Head of caudate nucleus (tissue), 42 donors: Measurements from ENCODE around the gene CDC42EP5.

ENCODE experiments used
- DNase-seq, 42 donors: peaks; one replicate each; pipeline versions ENCODE4 v3.0.0 to v3.0.0-alpha.2; 2020 to 2021; ENCODE audit warnings: mixed read lengths in 7 of 42
- intact Hi-C: fragments of 100-400 bp; cut with DNase I; formaldehyde crosslinking; loops from one replicate; pipeline ENCODE4 v1.15.0; 2022

Gene CDC42EP5

DNA sequence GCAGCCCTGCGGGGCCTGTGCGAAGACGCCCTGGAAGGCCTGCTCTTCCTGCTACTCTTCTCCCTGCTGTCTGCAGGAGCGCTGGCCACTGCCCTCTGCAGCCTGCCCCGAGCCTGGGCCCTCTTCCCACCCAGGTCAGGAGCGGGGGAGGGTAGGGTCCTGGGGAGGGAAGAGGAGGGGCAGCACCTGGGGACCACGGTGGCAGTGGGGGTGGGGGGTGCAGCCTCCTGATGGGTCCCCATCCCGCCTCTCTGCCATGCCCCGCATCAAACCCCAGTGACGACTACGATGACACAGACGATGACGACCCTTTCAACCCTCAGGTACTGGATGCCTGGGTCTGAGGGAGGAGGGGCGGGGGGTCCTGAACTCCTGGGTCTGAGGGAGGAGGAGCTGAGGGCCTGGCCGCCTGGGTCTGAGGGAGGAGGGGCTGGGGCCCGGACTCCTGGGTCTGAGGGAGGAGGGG lies 37.5 kb downstream of the CDC42EP5 start:
- intact Hi-C loops = no loop called here

DNA sequence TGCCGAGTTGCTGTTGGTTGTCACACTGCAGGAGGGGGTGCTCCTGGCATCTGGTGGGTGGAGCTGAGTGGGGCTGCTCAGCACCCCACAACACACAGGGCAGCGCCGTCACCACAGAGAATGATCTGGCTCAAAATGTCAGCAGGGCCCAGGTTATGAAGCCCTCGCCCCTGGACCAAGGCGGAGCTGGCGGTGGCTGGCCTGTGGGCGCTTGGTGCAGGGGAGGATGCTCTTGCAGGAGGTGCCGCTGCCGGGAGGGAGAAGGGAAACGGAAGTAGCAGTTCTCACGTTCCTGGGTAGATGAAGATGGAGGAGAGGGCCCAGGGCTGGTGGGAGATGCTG lies 38.3 kb downstream of the CDC42EP5 start:
- DNase-seq = peak in 16 of 42 donors; percentile 42 to 69 (median 56)
- intact Hi-C loops = no loop called here

More for the DNA sequence above, 37.5 kb downstream of the CDC42EP5 start:
- peak in 5 of 42 donors; percentile 18 to 55 (median 32) for DNase-seq

DNA sequence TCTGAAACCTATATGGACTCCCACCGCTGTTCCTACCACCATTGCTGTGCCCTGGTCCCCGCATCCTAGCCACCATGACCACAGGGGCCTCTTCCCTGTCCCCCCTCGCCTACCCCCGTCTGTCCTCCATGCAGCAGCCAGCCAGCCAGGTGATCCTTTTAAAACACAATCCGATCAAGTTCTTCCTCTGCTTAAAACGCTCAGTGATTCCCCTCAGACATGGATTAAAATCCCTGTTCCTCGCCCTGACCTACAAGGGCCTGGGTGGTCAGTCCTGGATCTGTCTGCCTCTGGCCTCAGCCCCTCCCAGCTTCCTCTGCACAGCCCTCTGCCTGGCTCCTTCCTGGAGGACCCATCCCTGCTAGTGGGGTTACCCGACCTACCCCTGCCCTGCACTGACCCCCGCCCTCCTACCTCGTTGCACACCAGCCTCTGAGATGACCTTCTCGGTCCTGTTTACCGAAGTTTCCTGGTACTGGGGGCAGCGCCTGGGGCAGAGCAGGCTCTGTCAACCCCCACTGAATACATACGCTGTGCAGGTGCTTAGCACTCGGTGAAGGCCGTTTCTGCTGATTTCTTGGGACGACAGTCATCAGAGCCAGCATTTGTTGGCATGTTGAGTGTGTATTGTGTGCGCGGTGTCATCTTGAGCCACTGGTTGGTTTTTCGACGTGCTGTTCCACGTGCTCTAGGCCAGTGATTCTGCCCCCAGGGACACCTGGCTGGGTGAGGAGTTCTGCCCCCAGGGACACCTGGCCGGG lies 38.8 kb downstream of the CDC42EP5 start:
- peak in 14 of 42 donors; percentile 30 to 74 (median 51) for DNase-seq
- intact Hi-C loops = no loop called here

GRCh38 chr19:54433697-54434096 lies 39.4 kb downstream of the CDC42EP5 start:
- DNase-seq = peak in 3 of 42 donors; percentile 13 to 47 (median 42)
- intact Hi-C loops = no loop called here

DNA sequence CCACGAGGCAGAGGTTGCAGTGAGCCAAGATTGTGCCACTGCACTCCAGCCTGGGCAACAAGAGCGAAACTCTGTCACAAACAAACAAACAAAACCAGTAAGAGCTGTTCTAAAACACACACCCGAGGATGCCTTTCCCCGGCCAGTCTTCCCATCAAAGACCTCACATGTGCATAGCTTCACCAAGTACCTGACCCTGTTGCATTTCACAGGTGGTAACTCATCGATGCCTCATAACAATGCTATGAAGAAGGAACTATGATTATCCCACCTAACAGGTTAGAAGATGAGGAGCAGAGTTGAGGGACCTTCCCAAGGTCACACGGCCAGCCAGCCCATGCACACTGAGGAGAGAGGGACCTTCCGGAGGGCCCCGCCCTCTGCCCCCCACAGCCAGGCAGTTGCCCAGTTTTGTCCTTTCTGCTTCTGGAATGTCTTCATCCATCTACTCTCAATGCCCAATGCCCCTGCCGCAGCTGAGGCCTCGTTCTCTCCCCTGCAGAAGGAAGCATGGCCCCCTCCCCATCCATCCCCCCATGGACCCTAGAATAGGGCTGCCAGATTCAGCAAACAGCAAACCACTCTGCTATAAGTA lies 40.9 kb downstream of the CDC42EP5 start:
- DNase-seq = no peak
- intact Hi-C loops = no loop called here

DNA sequence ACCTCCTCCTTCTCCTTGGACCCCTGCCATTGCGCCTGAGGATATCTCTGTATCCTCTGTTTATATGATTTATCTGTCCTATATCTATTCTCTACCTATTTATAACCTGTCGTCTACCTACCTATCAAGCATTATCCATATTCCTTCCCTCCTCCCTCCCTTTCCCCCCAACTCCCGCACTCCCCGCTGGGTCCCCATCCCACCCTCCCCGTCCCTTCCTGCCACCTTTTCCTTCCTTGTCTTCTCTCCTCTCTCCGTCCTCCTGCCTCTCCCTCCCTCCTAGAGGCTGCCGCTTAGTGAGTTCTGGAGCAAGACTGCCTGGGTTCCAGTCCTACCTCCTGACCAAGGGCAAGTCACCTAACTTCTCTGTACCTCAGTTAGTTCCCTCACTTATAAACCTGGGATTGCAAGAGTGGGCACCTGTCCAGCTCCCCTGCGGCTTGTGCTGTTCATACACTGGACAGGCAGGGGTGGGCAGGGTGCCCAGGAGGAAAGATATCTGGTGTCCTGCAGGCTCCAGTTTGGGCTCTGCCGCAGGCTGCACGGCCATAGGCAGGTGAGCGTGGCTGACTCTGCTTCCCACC lies 41.7 kb downstream of the CDC42EP5 start:
- peak in 4 of 42 donors; percentile 25 to 53 (median 32) for DNase-seq
- intact Hi-C loops = no loop called here

DNA sequence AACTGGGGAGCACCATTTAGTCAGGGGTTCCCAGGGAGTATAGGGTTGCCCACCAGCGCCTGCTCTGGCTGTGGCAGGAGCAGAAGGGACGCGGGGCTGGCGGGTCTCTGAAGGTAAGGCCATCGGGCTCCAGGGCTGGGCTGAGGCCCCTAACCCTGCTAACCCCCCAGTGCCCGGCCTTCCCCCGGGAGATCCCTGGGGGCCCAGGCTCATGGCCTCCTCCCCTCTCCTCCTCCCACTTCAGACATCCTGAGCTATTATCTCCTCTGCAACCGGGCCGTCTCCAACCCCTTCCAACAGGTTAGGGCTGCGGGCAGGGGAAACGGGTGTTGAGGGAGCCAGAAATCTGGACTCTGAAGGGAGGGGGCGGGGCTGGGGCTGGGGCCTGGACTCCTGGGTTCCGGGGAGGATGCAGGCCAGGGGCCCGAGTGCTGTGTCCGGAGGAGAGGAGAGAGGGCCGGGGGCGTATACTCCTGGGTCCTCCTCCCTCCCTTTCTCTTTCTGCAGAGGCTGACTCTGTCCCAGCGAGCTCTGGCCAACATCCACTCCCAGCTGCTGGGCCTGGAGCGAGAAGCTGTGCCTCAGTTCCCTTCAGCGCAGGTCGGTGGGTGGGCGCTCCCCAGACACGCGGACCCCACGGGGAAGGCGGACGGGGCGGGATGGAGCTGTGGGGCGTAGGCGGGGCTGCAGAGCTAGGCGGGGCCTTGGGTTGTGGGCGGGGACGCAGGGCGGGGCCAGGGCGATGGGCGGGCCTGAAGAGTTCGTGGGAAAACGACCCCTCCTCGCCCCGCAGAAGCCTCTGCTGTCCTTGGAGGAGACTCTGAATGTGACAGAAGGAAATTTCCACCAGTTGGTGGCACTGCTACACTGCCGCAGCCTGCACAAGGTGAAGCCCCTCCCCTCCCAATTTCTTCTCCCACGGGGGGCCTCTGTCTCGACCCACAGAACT lies 42.5 kb downstream of the CDC42EP5 start:
- intact Hi-C loops = no loop called here
- DNase-seq = peak in 39 of 42 donors; percentile 54 to 87 (median 75)

DNA sequence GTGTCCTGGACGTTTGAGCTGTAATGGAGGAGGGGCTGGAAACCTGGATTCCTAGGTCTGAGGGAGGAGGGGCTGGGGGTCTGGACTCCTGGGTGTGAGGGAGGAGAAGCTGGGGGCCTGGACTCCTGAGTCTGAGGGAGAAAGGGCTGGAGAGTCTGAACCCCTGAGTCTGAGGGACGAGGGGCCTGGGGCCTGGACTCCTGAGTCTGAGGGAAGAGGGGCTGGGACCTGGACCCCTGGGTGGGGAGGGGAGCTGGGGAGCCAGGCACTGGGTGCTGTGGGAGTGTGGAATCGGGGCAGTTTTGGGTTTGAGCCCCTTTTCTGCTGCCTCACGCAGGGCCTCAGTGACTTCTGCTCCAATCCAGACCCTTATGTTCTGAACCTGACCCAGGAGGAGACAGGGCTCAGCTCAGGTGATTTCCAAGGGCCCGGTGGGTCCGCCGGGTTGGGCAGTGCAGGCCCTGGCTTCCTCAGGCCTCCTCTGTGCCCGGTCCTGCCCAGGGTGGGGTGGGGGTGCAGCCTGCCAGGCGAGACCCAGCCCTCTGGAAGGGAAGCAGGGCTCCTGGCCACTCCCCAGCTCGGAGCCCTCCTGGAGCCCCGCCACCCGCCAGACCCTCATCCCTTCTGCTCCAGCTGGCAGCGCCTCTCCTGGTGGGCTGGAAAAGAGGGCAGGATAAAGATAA lies 43.4 kb downstream of the CDC42EP5 start:
- intact Hi-C loops = no loop called here
- DNase-seq = no peak

GRCh38 chr19:54429176-54429495 lies 44.0 kb downstream of the CDC42EP5 start:
- no peak for DNase-seq
- intact Hi-C loops = no loop called here

DNA sequence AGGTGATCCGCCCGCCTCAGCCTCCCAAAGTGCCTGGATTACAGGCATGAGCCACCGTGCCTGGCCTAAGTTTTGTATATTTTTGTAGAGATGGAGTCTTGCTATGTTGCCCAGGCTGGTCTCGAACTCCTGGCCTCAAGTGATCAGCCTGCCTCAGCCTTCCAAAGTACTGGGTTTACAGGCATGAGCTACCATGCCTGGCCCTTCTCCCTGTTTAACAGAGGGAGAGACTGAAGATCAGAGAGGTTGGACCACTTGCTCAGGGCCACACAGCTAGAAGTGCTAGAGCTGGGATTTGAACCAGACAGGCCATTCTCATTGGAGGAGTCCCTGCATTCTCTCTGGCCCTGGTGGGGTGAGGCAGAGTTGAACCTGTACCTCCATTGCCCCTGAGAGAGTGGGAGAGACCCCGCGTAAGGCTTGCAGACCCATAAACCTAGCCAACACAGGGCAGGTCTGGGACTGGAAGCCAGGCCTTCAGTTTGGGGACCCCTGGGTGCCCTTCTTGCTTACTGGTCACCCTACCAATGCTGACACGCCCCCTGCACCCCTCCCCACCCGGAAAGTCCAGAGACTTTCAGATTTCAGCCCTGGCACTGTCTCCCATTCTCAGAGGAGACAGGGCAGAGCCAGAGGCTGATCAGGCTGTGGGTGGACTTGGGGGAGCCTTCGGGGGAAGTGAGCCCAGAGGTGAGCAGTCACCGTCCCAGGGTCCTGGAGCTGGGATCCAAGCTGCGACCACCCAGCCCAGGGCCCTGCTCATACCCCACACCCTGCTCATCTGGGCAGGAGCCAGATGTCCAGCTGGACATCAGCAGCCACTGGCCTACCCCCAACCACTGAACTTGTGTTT lies 44.5 kb downstream of the CDC42EP5 start:
- DNase-seq = no peak
- intact Hi-C loops = no loop called here

- no peak for DNase-seq
- intact Hi-C loops = no loop called here
Measured at GRCh38 chr19:54427586-54427985, 45.5 kb downstream of the CDC42EP5 start.

DNA sequence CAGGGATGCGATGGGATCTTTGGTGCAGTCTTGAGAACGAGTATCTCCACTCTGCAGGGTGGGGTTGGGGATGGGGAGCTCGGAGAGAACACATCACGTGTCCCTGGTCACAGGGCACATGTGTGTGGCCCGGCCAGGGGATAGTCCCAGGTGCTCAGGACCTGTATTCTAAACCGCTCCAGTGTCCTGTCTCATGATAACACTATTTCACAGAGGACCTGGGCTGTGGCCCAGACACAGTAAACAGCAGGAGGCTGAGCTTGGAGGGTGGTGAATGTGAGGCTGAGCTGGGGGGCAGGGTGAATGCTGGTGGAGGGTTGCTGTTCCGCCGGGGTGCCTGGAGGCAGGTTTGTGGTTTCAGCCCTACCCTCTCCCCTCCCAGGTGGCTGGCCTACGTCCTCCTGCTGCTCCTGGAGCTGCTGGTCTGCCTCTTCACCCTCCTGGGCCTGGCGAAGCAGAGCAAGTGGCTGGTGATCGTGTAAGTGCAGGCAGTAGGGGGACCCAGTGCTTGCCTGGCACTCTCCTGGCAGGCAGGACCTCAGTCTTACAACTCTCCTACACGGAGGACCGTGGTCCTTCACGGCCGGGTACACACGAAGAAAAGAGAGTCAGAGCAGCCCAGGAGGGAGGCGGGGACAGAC lies 46.7 kb downstream of the CDC42EP5 start:
- intact Hi-C loops = no loop called here
- DNase-seq = peak in 15 of 42 donors; percentile 15 to 78 (median 52)

DNA sequence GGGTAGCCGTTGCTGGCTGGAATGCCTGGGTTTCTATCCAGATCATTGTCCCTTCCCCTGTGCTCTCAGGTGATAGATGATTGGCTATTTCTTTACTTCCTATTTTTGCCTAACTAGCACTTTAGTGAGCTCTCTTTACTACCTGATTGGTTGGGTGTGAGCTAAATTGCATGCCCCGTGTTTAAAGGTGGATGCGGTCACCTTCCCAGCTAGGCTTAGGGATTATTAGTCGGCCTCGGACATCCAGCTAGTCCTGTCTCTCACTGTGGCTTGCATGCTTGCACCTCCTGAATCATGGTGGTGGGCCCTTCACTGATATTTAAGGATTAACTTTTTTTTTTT lies 47.7 kb downstream of the CDC42EP5 start:
- intact Hi-C loops = no loop called here
- DNase-seq = no peak

DNA sequence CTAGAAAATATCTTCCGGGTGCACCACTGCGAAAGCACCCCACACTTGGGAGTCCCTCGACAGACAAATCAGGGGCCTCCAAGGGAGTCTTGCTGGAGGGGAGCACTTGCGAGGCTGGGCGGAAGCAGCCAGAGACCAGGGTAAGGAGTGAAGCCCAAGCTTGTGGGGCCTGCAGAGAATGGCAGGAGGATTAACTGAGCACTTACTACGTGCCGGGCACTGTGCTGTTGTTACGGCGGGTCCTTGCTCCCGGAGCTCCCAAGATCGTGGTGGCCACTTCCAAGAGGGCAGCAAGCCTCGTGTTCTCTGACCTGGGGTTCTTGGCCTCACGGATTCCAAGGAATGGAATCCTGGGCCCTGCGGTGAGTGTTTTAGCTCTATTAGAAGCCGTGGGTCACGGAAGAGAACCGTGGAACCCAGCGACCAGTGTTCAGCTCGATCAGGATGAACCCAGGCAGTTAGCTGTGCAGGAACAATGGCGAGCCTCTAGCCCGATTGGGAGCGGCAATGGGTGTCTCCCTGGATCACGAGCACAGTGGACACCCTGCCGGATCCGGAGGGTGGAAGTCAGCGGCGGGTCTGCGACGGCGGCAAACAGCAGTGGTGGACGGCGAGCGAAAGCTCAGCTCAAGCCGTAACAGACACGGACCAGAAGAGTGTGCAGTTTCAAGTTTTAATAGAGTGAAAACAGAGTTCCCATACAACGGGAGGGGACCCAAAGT lies 48.3 kb downstream of the CDC42EP5 start:
- intact Hi-C loops = no loop called here
- no peak for DNase-seq

GRCh38 chr19:54424201-54424600 lies 48.9 kb downstream of the CDC42EP5 start:
- intact Hi-C loops = no loop called here
- DNase-seq = no peak

- DNase-seq = no peak
- intact Hi-C loops = no loop called here
Measured at GRCh38 chr19:54422136-54422535, 51.0 kb downstream of the CDC42EP5 start.

DNA sequence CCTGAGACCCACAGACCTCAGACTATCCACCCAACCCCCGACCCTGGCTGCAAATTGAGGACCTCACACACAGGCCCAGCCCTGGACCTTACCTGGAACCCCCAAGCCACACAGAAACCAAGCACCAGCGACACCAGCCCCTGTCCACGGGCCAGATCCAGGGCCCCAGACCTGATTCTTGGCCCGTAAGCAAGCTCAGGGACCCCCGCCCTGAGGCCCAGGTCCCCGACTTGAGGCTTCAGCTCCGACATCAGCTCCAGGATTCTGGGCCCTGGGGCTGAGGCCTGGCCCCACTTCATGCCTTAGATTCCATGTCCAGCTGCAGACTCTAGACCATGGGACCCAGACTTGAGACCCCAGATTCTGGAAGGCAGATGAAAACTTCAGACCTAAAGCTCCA lies 51.6 kb downstream of the CDC42EP5 start:
- peak in 1 of 42 donors; percentile 28 for DNase-seq

More for the DNA sequence above, 51.6 kb downstream of the CDC42EP5 start:
- intact Hi-C loops = no loop called here
